Vagina (tissue), 2 donors: ENCODE measurements around the gene GADL1. TPM values are rescaled to one million over a fixed set of nuclear protein-coding genes. Genes with fewer than 3 reads are reported as not detected.

Experiments
- DNase-seq, 2 donors: peaks; one replicate each; pipeline ENCODE4 v3.0.0-alpha.2; 2017; ENCODE audit errors: extremely low spot score in 2 of 2
- H3K27ac ChIP-seq: fragments of 200-600 bp; sonication (generic); one replicate; pipeline ENCODE4 v1.5.1; 2019
- H3K27me3 ChIP-seq: fragments of 200-600 bp; sonication (generic); one replicate; pipeline ENCODE4 v1.5.1; 2019
- H3K36me3 ChIP-seq, 2 donors: fragments of 200-600 bp; sonication (generic); one replicate each; pipeline ENCODE4 v1.5.1; 2017 to 2019
- H3K4me1 ChIP-seq: fragments of 200-600 bp; sonication (generic); one replicate; pipeline ENCODE4 v1.5.1; 2019
- H3K4me3 ChIP-seq, 2 donors: fragments of 200-600 bp; sonication (generic); 1 replicate in 1 of 2; 2 replicates in 1 of 2; pipeline ENCODE4 v1.5.1; 2016 to 2019
- H3K9me3 ChIP-seq: fragments of 200-600 bp; sonication (generic); one replicate; pipeline ENCODE4 v1.5.1; 2019
- CTCF ChIP-seq, 3 experiments: fragments of 450-650 bp in 2 of 3; fragments of 200-600 bp in 1 of 3; sonication (generic) in 1 of 3; IDR thresholded peaks; one replicate each; pipeline ENCODE4 v1.5.1; 2017 to 2019; ENCODE audit warnings: antibody characterized with exemption in 3 of 3, mild to moderate bottlenecking in 2 of 3, moderate library complexity in 2 of 3
- POLR2A ChIP-seq, 2 donors: fragments of 450-650 bp; IDR thresholded peaks; one replicate each; pipeline ENCODE4 v1.6.1; 2017; ENCODE audit warnings: antibody characterized with exemption in 2 of 2, mild to moderate bottlenecking in 2 of 2, moderate library complexity in 2 of 2
- POLR2AphosphoS5 ChIP-seq, 2 donors: sonication (generic); formaldehyde crosslinking; IDR thresholded peaks; one replicate each; pipeline ENCODE4 v1.9.0; 2017; ENCODE audit warnings: antibody characterized with exemption in 2 of 2, mild to moderate bottlenecking in 2 of 2, low read depth in 1 of 2; ENCODE audit not compliant: insufficient read depth in 1 of 2
- intact Hi-C: fragments of 100-400 bp; cut with DNase I; formaldehyde crosslinking; loops from one replicate; pipeline ENCODE4 v1.15.1; 2023
- total RNA-seq: library from RNA; depleted of rRNA; stranded (reverse); fragments of >200 nt; gene quantifications from one replicate; pipeline ENCODE4 v1.2.3, GENCODE V29; 2016

The GADL1 gene
- total RNA-seq, 1 donor from 2014 or later = not detected

GRCh38 chr3:30680789-30681648 is 213.4 kb downstream of the GADL1 start:
- peaks cover 96% of the 10 kb centered on the region for H3K4me1 ChIP-seq
- intact Hi-C loops = loop anchor here (10.0 kb wide), 1 partner anchor 66 kb away; no protein-coding TSS in a partner anchor
- H3K9me3 ChIP-seq = no peaks in the 10 kb centered on the region
- H3K4me3 ChIP-seq = no peak overlapping the region
- DNase-seq = no peak
- no peak for TF ChIP-seq CTCF (IDR thresholded peaks at IDR 0.05)
- no peak for TF ChIP-seq POLR2A (IDR thresholded peaks at IDR 0.05)
- no peak for TF ChIP-seq POLR2AphosphoS5 (IDR thresholded peaks at IDR 0.05; ENCODE audit: insufficient read depth in 1 of 2, low read depth in 1 of 2)
- no peaks in the 10 kb centered on the region for H3K27me3 ChIP-seq
- H3K27ac ChIP-seq = peak overlapping the region; percentile 75
- peaks cover 0 to 29% of the 10 kb centered on the region in 2 donors for H3K36me3 ChIP-seq

- no peaks in the 10 kb centered on the region for H3K9me3 ChIP-seq
- no peaks in the 10 kb centered on the region for H3K27me3 ChIP-seq
- intact Hi-C loops = no loop called here
- DNase-seq = no peak
- no peak overlapping the region for H3K4me3 ChIP-seq
- peak overlapping the region; percentile 42 for H3K27ac ChIP-seq
- peaks cover 91% of the 10 kb centered on the region for H3K4me1 ChIP-seq
- H3K36me3 ChIP-seq = peaks cover 0 to 47% of the 10 kb centered on the region in 2 donors
- TF ChIP-seq CTCF (IDR thresholded peaks at IDR 0.05) (no peak), POLR2A (IDR thresholded peaks at IDR 0.05) (no peak), POLR2AphosphoS5 (IDR thresholded peaks at IDR 0.05; ENCODE audit: insufficient read depth in 1 of 2, low read depth in 1 of 2) (no peak)
Observed at GRCh38 chr3:30679045-30679444, 215.4 kb downstream of the GADL1 start.

- Histone ChIP-seq H3K9me3 (no peaks in the 10 kb centered on the region), H3K4me1 (peaks cover 90% of the 10 kb centered on the region), H3K36me3 (peaks cover 0 to 53% of the 10 kb centered on the region in 2 donors), H3K27ac (peak overlapping the region; percentile 27), H3K27me3 (no peaks in the 10 kb centered on the region), H3K4me3 (no peak overlapping the region)
- intact Hi-C loops = no loop called here
- no peak for DNase-seq
- TF ChIP-seq POLR2AphosphoS5 (IDR thresholded peaks at IDR 0.05; ENCODE audit: insufficient read depth in 1 of 2, low read depth in 1 of 2) (no peak), POLR2A (IDR thresholded peaks at IDR 0.05) (no peak), CTCF (IDR thresholded peaks at IDR 0.05) (no peak)
Observed at GRCh38 chr3:30677347-30677685, 217.1 kb downstream of the GADL1 start.

- intact Hi-C loops = no loop called here
- no peak for DNase-seq
- no peak for TF ChIP-seq CTCF (IDR thresholded peaks at IDR 0.05)
- no peak for TF ChIP-seq POLR2A (IDR thresholded peaks at IDR 0.05)
- TF ChIP-seq POLR2AphosphoS5 (IDR thresholded peaks at IDR 0.05; ENCODE audit: insufficient read depth in 1 of 2, low read depth in 1 of 2) = no peak
- no peaks in the 10 kb centered on the region for H3K9me3 ChIP-seq
- H3K36me3 ChIP-seq = peaks cover 0 to 59% of the 10 kb centered on the region in 2 donors
- H3K4me3 ChIP-seq = no peak overlapping the region
- peak overlapping the region; percentile 27 for H3K27ac ChIP-seq
- H3K27me3 ChIP-seq = no peaks in the 10 kb centered on the region
- peaks cover 84% of the 10 kb centered on the region for H3K4me1 ChIP-seq
Observed at GRCh38 chr3:30676424-30677346, 217.8 kb downstream of the GADL1 start.
